Stimulated activated CD4-positive, alpha-beta T cell treated with anti-CD3 and anti-CD28 coated beads, Interleukin-15, amount 100 ng/mL, for 48 hours (primary cell): ENCODE results near the gene GALNT7.
A peak's percentile ranks its signal among the peaks of the same experiment; 100 is the strongest.

Experiments used
- DNase-seq, 2 donors: peaks; one replicate each; pipeline ENCODE4 v3.0.0-alpha.2; 2020; ENCODE audit warnings: low read depth in 2 of 2

Gene GALNT7

GRCh38 chr4:173264684-173265185 is 96.1 kb downstream of the GALNT7 start:
- no peak for DNase-seq

DNA sequence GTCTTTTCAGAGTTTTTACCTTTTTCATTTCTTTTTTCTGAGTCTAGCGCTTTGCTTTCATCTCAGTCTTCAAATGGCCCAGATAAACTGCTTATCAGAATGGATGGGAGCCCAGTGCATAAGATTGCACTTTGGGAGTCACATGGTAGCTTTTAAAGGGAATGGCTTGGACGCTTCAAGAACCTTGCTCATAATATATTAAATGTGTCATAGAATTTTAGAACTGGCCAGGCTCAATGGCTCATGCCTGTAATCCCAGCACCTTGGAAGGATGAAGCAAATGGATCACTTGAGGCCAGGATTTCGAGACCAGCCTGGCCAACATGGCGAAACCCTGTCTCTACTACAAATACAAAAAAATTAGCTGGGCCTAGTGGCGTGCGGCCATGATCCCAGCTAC is 97.1 kb downstream of the GALNT7 start:
- no peak for DNase-seq

- DNase-seq: no peak
These were observed 99.1 kb downstream of the GALNT7 start for GRCh38 chr4:173267711-173268110.

- DNase-seq: no peak
These were observed 100.7 kb downstream of the GALNT7 start for GRCh38 chr4:173269280-173269679.

GRCh38 chr4:173270312-173271027 is 101.9 kb downstream of the GALNT7 start:
- DNase-seq: no peak

DNA sequence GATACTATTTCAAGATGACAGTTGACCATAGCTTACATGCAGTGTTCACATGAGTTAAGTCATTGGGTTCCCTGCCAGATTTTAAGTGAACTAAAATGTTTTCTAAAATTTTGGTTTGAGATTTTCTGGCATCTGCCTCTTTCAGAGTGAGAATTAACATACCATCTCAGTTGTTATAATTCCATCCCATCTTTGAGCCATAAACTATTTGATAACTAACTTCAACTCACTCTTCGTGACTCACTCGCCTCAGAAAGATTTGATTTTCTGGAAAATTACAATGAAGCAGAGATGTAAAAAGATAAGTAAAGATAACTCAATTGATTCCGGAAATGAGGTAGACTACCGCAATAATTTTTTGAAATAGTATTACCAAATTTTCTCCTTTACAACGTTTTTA is 103.7 kb downstream of the GALNT7 start:
- DNase-seq: no peak

DNA sequence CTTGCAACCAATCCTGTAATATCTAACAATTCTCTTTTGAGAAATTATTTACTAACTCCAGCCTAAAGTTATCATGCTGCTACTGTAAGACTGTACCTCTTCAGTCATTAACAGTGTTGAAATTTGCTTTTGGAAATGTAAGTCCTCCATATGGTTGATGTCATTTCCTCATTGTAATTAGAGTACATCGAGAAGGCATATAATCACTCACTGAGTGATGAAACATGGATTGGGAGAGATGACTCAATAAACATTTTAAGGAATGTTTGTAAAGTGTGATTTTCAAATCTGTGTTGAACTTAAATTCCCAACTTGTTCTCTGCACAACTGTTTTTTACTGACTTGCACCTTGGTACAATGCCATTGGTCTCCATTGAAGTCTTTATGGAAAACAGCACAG is 104.4 kb downstream of the GALNT7 start:
- DNase-seq: no peak

GRCh38 chr4:173273941-173274340 is 105.3 kb downstream of the GALNT7 start:
- DNase-seq: no peak

DNA sequence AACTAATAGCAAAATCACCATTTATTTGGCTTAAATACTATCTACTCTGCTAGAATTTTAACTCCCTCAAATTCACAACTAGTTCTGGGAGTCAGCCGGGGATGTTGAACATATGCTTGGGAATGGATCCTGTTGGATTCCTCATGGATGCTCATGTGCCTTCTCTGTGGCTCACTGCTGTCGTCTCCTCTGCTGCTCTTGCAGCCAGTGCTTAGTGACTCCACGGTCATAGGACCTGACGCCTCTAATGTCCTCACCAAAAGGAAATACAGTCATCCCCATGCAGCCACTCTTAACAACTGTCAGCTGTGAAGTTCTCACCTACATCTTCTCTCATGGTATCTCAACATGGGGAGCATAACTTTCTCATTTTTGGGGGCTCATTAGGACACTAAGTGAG is 106.1 kb downstream of the GALNT7 start:
- DNase-seq: no peak

- no peak for DNase-seq
These were observed 106.5 kb downstream of the GALNT7 start for GRCh38 chr4:173275150-173275549.

- DNase-seq: no peak
These were observed 108.7 kb downstream of the GALNT7 start for GRCh38 chr4:173277340-173277739.

DNA sequence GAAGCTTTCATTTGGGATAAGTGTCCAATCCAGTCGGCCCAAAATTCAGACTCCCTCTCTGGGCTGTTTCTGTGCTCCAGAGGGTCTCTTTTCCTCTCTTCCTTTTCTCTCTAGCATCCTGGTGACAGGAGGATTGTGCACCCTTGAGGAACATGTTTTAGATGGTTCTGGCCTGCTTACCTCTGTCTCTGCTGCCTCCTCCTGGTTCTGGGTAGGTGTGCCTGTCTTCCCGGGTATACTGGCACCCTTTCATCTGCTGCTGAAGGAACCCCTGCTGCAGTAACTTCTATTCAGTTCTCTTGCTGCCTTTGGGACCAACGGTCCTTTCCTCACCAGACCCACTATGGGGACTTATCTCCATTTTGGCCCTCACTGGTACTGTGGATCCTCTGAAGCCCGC is 112.4 kb downstream of the GALNT7 start:
- no peak for DNase-seq

- no peak for DNase-seq
These were observed 113.0 kb downstream of the GALNT7 start for GRCh38 chr4:173281406-173282255.

- no peak for DNase-seq
These were observed 113.6 kb downstream of the GALNT7 start for GRCh38 chr4:173282256-173282562.

GRCh38 chr4:173282626-173283025 is 114.0 kb downstream of the GALNT7 start:
- no peak for DNase-seq

DNA sequence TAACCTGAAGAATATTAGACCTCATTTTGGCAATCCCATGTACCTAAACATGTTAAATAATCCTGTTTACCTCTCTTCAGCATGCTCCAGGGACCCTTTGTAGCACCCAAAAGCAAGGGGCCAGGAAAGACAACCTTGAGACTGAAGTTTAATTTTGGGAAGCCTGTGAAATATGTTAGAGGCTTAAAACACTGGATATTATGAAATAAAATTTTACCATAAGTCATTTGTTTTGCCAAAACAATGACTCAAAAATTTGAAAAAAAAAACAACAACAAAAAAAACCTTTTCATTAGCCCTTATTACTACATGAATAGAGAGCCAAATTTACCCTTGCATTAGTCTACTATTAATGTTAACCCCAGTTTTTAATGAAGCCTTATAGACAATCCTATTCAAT is 115.9 kb downstream of the GALNT7 start:
- DNase-seq: no peak

GRCh38 chr4:173287486-173287885 is 118.9 kb downstream of the GALNT7 start:
- DNase-seq: no peak

- peak; percentile 48 to 71 for DNase-seq
These were observed 119.7 kb downstream of the GALNT7 start for GRCh38 chr4:173288296-173288695.

DNA sequence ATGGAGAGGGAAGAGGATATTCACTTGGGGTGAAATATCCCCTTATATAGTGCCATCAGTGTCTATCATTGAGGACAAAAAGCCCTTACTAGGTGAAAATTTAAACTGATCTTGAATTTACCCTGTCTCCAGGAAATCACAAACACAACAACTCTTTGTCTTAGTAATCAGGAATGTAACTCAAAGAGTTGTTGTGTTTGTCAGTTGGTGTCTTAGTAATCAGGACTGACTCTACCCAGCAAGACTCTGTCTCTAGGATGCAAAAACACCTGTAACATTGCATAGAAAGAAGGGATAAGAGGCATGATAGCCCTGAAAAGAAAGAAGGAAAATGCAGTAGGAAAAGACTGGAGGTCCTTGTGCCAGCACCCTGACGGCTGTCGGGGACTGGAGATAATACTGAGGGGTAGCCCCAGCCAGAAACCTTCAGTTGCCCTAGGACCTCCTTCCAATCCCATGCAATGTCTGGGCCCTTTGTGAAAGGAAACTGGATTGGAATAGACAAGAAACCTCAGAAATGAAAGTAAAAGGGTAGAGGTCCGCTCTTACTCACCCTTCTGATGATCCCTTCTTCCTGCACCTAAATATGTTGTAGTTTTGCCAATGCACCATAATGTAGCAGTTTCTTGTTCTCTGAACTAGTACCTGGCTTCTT is 120.2 kb downstream of the GALNT7 start:
- DNase-seq: no peak

- no peak for DNase-seq
These were observed 120.7 kb downstream of the GALNT7 start for GRCh38 chr4:173289353-173289727.

- DNase-seq: no peak
These were observed 123.3 kb downstream of the GALNT7 start for GRCh38 chr4:173291899-173292298.

GRCh38 chr4:173293663-173294062 is 125.1 kb downstream of the GALNT7 start:
- DNase-seq: no peak

- DNase-seq: no peak
These were observed 125.8 kb downstream of the GALNT7 start for GRCh38 chr4:173294444-173294843.
